Naive thymus-derived CD8-positive, alpha-beta T cell (primary cell): Measurements from ENCODE around the gene TTC16. TPM values are rescaled to one million over a fixed set of nuclear protein-coding genes. Genes with fewer than 3 reads are reported as not detected.

ENCODE experiments used
- ATAC-seq, 2 donors: fragments of 150-1000 bp; cut with Tn5 transposase in 1 of 2; sonication (Bioruptor Pico), chemical (Tn5 transposase) in 1 of 2; 1 replicate in 1 of 2; 2 replicates in 1 of 2; pipeline ENCODE4 v1.10.0; 2021; ENCODE audit warnings: mild to moderate bottlenecking in 2 of 2, moderate library complexity in 2 of 2
- POLR2A ChIA-PET: fragments of 350-600 bp; sonication (Branson Sonifier 250); formaldehyde crosslinking; loops from one replicate; lab custom pipeline; 2021; ENCODE audit warnings: antibody characterized with exemption; lab: Charles Lee
- DNase-seq, 10 donors: peaks; one replicate each; pipeline versions ENCODE4 v3.0.0 to v3.0.0-alpha.2; 2020 to 2022
- H3K27ac Mint-ChIP-seq, 10 donors: one replicate each; pipeline ENCODE4 v1.8.0; 2020 to 2022; ENCODE audit warnings: mild to moderate bottlenecking in 10 of 10, mixed read lengths in 10 of 10, moderate library complexity in 4 of 10, inconsistent platforms in 1 of 10
- H3K27me3 Mint-ChIP-seq, 5 donors: one replicate each; pipeline ENCODE4 v1.8.0; 2021 to 2022; ENCODE audit warnings: mixed read lengths in 5 of 5
- H3K36me3 Mint-ChIP-seq, 3 donors: one replicate each; pipeline ENCODE4 v1.8.0; 2020 to 2022; ENCODE audit warnings: mixed read lengths in 3 of 3, mild to moderate bottlenecking in 2 of 3, inconsistent platforms in 1 of 3
- H3K4me1 Mint-ChIP-seq, 4 donors: one replicate each; pipeline ENCODE4 v1.8.0; 2021 to 2022; ENCODE audit warnings: mixed read lengths in 4 of 4
- H3K4me3 Mint-ChIP-seq, 10 donors: one replicate each; pipeline ENCODE4 v1.8.0; 2020 to 2022; ENCODE audit warnings: mild to moderate bottlenecking in 10 of 10, mixed read lengths in 10 of 10, moderate library complexity in 6 of 10, inconsistent platforms in 1 of 10
- H3K9me3 Mint-ChIP-seq, 9 donors: one replicate each; pipeline ENCODE4 v1.8.0; 2020 to 2022; ENCODE audit warnings: mixed read lengths in 9 of 9, mild to moderate bottlenecking in 3 of 9, inconsistent platforms in 1 of 9, moderate library complexity in 1 of 9
- polyA plus RNA-seq, 3 donors: library from polyadenylated mRNA; unstranded; fragments of 300-500 nt; fragmentation: Illumina TruSeq; gene quantifications; one replicate each; pipeline ENCODE4 v1.2.3, GENCODE V29; 2021
- total RNA-seq, 8 experiments: library from RNA in 2 of 8; stranded (reverse) in 2 of 8; gene quantifications; one replicate each; pipeline ENCODE4 v1.2.3 and lab custom pipeline; 2021 to 2026

Gene TTC16
- total and polyA plus RNA-seq, 5 experiments from 2014 or later, result 1.8 to 8.2 (median 4.4) TPM

- Mint-ChIP-seq H3K9me3 (no peaks in the 10 kb centered on the region), H3K27me3 (no peaks in the 10 kb centered on the region), H3K27ac (peak overlapping the region in 9 of 10 donors; percentile 16 to 95 (median 83)), H3K36me3 (peaks cover 0 to 53% (median 11%) of the 10 kb centered on the region in 3 donors), H3K4me3 (peak overlapping the region in 2 of 10 donors; percentile 9 to 45), H3K4me1 (peaks cover 44 to 87% (median 82%) of the 10 kb centered on the region in 4 donors)
- ATAC-seq, result no peak
- DNase-seq, result no peak
- POLR2A ChIA-PET, result interaction anchor here (0.8 to 12.1 kb wide), 5 partner anchors 8 to 56 kb away, joined by 3 to 237 read pairs (median 5); partner anchors contain the start of genes CDK9 and SH2D3C
Measured at GRCh38 chr9:127765418-127765817, 49.5 kb downstream of the TTC16 start.

DNA sequence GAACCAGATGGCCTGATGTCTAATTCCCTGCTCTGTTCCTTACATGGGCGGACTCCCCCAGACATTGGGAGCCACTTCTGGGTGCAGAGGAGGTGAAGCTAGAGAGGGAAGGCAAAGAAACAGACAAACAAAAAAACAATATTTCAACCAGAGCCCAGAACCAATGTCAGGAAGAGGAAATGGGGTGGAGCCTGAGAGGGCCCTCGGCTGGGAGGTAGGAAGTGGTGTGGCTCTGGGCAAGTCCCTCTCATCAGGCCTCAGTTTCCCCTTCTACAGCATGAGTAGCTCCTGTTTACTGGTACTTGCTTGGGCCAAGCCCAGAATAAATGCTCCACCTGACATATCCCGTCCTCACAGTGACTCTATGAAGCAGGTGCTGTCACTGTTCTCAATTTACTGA, 51.5 kb downstream of the TTC16 start:
- peaks cover 0 to 43% (median 11%) of the 10 kb centered on the region in 3 donors for H3K36me3 Mint-ChIP-seq
- POLR2A ChIA-PET, result interaction anchor here (0.6 to 12.1 kb wide), 10 partner anchors 9 to 274 kb away, joined by 3 to 237 read pairs (median 4); partner anchors contain the start of genes CDK9, EEIG1, SH2D3C and TOR2A

GRCh38 chr9:127767909-127768331, 52.0 kb downstream of the TTC16 start:
- POLR2A ChIA-PET, result interaction anchor here (0.6 to 12.1 kb wide), 7 partner anchors 9 to 273 kb away, joined by 3 to 237 read pairs (median 5); partner anchors contain the start of genes CDK9, SH2D3C and TOR2A
- H3K9me3 Mint-ChIP-seq, result no peaks in the 10 kb centered on the region
- H3K27ac Mint-ChIP-seq, result peak overlapping the region; percentile 82 to 96 (median 93)
- peaks cover 0 to 41% (median 7%) of the 10 kb centered on the region in 3 donors for H3K36me3 Mint-ChIP-seq
- no peaks in the 10 kb centered on the region for H3K27me3 Mint-ChIP-seq
- H3K4me3 Mint-ChIP-seq, result peak overlapping the region in 7 of 10 donors; percentile 63 to 94 (median 81)
- H3K4me1 Mint-ChIP-seq, result peaks cover 47 to 92% (median 89%) of the 10 kb centered on the region in 4 donors
- no peak for DNase-seq
- no peak for ATAC-seq

More for the DNA sequence above, 51.5 kb downstream of the TTC16 start:
- no peak for DNase-seq
- no peaks in the 10 kb centered on the region for H3K27me3 Mint-ChIP-seq
- no peaks in the 10 kb centered on the region for H3K9me3 Mint-ChIP-seq
- H3K27ac Mint-ChIP-seq, result peak overlapping the region; percentile 76 to 96 (median 93)
- peak overlapping the region; percentile 23 to 94 (median 74) for H3K4me3 Mint-ChIP-seq
- ATAC-seq, result no peak
- peaks cover 52 to 95% (median 92%) of the 10 kb centered on the region in 4 donors for H3K4me1 Mint-ChIP-seq

- H3K4me3 Mint-ChIP-seq, result peak overlapping the region in 9 of 10 donors; percentile 63 to 94 (median 69)
- H3K27ac Mint-ChIP-seq, result peak overlapping the region; percentile 82 to 96 (median 93)
- H3K27me3 Mint-ChIP-seq, result no peaks in the 10 kb centered on the region
- no peak for ATAC-seq
- POLR2A ChIA-PET, result interaction anchor here (0.9 to 12.1 kb wide), 5 partner anchors 8 to 24 kb away, joined by 4 to 237 read pairs (median 11); partner anchors contain the start of genes CDK9 and SH2D3C
- H3K4me1 Mint-ChIP-seq, result peaks cover 44 to 92% (median 87%) of the 10 kb centered on the region in 4 donors
- H3K36me3 Mint-ChIP-seq, result peaks cover 0 to 44% (median 7%) of the 10 kb centered on the region in 3 donors
- no peaks in the 10 kb centered on the region for H3K9me3 Mint-ChIP-seq
- no peak for DNase-seq
Measured at GRCh38 chr9:127768698-127769097, 52.8 kb downstream of the TTC16 start.

DNA sequence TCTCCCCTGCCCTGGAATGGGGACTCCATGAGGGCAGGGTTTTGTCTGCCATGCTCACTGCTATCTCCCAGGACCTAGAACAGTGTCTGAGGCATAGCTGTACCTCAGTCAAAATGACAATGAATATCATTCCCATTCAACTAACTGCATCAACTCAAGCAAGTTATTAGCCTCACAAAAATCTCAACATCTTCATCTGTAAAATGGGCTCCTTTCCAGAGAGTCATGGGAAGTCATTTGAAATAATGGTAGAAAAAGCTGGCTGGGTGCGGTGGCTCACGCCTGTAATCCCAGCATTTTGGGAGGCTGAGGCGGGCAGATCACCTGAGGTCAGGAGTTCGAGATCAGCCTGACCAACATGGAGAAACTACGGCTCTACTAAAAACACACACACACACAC, 53.2 kb downstream of the TTC16 start:
- H3K27me3 Mint-ChIP-seq, result no peaks in the 10 kb centered on the region
- H3K4me1 Mint-ChIP-seq, result peaks cover 44 to 92% (median 86%) of the 10 kb centered on the region in 4 donors
- POLR2A ChIA-PET, result interaction anchor here (0.9 to 12.1 kb wide), 6 partner anchors 12 to 147 kb away, joined by 3 to 237 read pairs (median 14); partner anchors contain the start of genes CDK9, SH2D3C and ST6GALNAC4
- H3K27ac Mint-ChIP-seq, result peak overlapping the region; percentile 78 to 96 (median 93)
- DNase-seq (no peak), ATAC-seq (no peak)
- peak overlapping the region in 9 of 10 donors; percentile 63 to 94 (median 69) for H3K4me3 Mint-ChIP-seq
- H3K9me3 Mint-ChIP-seq, result no peaks in the 10 kb centered on the region
- H3K36me3 Mint-ChIP-seq, result peaks cover 0 to 46% (median 8%) of the 10 kb centered on the region in 3 donors

DNA sequence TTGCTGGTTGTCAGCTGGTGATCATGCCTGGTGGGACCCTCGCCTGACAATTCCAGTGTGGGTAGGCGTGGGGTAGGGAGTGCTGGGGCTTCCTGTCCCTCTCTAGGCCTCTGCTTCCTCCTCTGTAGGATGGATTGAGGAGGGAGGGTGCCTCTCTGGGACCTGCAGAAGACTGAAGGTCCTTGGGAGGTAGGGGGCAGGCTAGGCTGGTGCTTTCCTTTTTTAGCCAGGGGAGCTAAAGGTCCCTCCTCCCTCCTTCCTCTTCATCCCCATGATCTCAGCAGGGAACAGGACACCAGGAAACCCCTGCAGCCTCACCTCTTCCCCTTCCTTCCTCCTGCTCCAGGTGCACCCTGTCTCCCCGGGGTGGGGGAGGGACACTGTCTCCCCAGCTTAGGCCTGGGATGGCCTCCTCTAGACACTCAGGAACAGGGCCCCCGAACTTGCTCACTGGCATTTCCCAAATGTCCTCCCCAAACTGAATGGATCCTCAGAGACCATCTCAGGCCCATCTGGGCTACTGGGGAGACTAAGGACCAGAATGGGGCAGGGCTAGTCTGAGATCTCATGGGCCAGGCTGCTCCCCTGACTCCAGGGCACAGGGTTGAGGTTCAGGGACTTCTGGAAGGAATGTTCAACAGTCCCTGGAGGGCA, 54.2 kb downstream of the TTC16 start:
- DNase-seq, result no peak
- H3K36me3 Mint-ChIP-seq, result peaks cover 0 to 45% (median 10%) of the 10 kb centered on the region in 3 donors
- POLR2A ChIA-PET, result interaction anchor here (0.6 to 12.1 kb wide), 11 partner anchors 12 to 146 kb away, joined by 3 to 237 read pairs (median 5); partner anchors contain the start of genes CDK9, SH2D3C and ST6GALNAC4

GRCh38 chr9:127770583-127770904, 54.7 kb downstream of the TTC16 start:
- peaks cover 0 to 41% (median 8%) of the 10 kb centered on the region in 3 donors for H3K36me3 Mint-ChIP-seq
- POLR2A ChIA-PET, result interaction anchor here (0.6 to 12.1 kb wide), 17 partner anchors 11 to 319 kb away, joined by 3 to 237 read pairs (median 5); partner anchors contain the start of genes CDK9, LRSAM1, RPL12 and SH2D3C

More for the DNA sequence above, 54.2 kb downstream of the TTC16 start:
- H3K9me3 Mint-ChIP-seq, result no peaks in the 10 kb centered on the region
- ATAC-seq, result no peak
- no peaks in the 10 kb centered on the region for H3K27me3 Mint-ChIP-seq
- peak overlapping the region; percentile 83 to 94 (median 89) for H3K4me3 Mint-ChIP-seq
- H3K27ac Mint-ChIP-seq, result peak overlapping the region; percentile 93 to 98 (median 95)
- H3K4me1 Mint-ChIP-seq, result peaks cover 42 to 91% (median 82%) of the 10 kb centered on the region in 4 donors

GRCh38 chr9:127770905-127771569, 55.2 kb downstream of the TTC16 start:
- Mint-ChIP-seq H3K4me3 (peak overlapping the region; percentile 83 to 94 (median 89)), H3K9me3 (no peaks in the 10 kb centered on the region), H3K27ac (peak overlapping the region; percentile 93 to 98 (median 95)), H3K36me3 (peaks cover 0 to 37% (median 7%) of the 10 kb centered on the region in 3 donors), H3K4me1 (peaks cover 40 to 85% (median 77%) of the 10 kb centered on the region in 4 donors), H3K27me3 (no peaks in the 10 kb centered on the region)
- DNase-seq (peak; percentile 85 to 97 (median 91)), ATAC-seq (peak; percentile 79 to 82)
- POLR2A ChIA-PET, result interaction anchor here (0.5 to 12.1 kb wide), 18 partner anchors 11 to 320 kb away, joined by 3 to 237 read pairs (median 4); partner anchors contain the start of genes CDK9, LRSAM1, RPL12 and SH2D3C

More at GRCh38 chr9:127770583-127770904, 54.7 kb downstream of the TTC16 start:
- Mint-ChIP-seq H3K27me3 (no peaks in the 10 kb centered on the region), H3K4me3 (peak overlapping the region; percentile 83 to 94 (median 89)), H3K9me3 (no peaks in the 10 kb centered on the region), H3K4me1 (peaks cover 40 to 89% (median 80%) of the 10 kb centered on the region in 4 donors), H3K27ac (peak overlapping the region; percentile 93 to 98 (median 95))
- DNase-seq (no peak), ATAC-seq (no peak)

GRCh38 chr9:127771570-127772189, 55.8 kb downstream of the TTC16 start:
- peaks cover 38 to 84% (median 76%) of the 10 kb centered on the region in 4 donors for H3K4me1 Mint-ChIP-seq
- no peaks in the 10 kb centered on the region for H3K27me3 Mint-ChIP-seq
- peak overlapping the region; percentile 93 to 98 (median 95) for H3K27ac Mint-ChIP-seq
- DNase-seq (no peak), ATAC-seq (no peak)
- peak overlapping the region; percentile 83 to 94 (median 89) for H3K4me3 Mint-ChIP-seq
- POLR2A ChIA-PET, result interaction anchor here (0.5 to 12.1 kb wide), 17 partner anchors 10 to 732 kb away, joined by 3 to 237 read pairs (median 6); partner anchors contain the start of genes CDK9, LRSAM1, RPL12 and SH2D3C
- H3K9me3 Mint-ChIP-seq, result no peaks in the 10 kb centered on the region
- peaks cover 0 to 32% (median 3%) of the 10 kb centered on the region in 3 donors for H3K36me3 Mint-ChIP-seq

- Mint-ChIP-seq H3K4me3 (peak overlapping the region in 2 of 10 donors; percentile 41 to 54), H3K27ac (peak overlapping the region in 8 of 10 donors; percentile 71 to 96 (median 90)), H3K36me3 (peaks cover 3 to 29% (median 3%) of the 10 kb centered on the region in 3 donors), H3K27me3 (no peaks in the 10 kb centered on the region), H3K9me3 (no peaks in the 10 kb centered on the region), H3K4me1 (peaks cover 34 to 81% (median 70%) of the 10 kb centered on the region in 4 donors)
- POLR2A ChIA-PET, result interaction anchor here (1.3 to 12.1 kb wide), 6 partner anchors 9 to 321 kb away, joined by 5 to 237 read pairs (median 27); partner anchors contain the start of genes CDK9, LRSAM1, RPL12 and SH2D3C
- no peak for ATAC-seq
- no peak for DNase-seq
Measured at GRCh38 chr9:127772603-127773002, 56.7 kb downstream of the TTC16 start.

DNA sequence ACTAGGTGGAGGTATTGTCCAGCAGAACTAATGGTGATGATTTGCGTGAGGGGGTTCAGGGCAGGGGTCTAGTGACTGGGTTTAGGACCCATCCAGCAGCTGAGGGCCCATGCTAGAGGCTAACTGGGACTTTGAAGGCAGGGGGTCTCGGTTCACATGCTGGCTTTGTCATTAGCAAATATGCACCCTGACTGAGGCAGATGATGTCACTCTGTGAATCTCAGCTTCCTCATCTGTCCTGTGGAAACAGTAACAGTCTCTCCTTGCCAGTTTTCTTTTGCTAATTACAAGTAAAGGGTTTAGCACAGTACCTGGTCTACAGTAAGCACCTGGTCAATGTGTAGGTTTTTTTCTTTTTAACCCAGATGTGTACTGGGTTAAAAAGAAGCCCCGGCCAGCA, 57.4 kb downstream of the TTC16 start:
- POLR2A ChIA-PET, result interaction anchor here (4.4 kb wide), 1 partner anchor 11 kb away, joined by 44 read pairs; the partner anchor contains the start of gene CDK9
- no peaks in the 10 kb centered on the region for H3K27me3 Mint-ChIP-seq
- H3K4me1 Mint-ChIP-seq, result peaks cover 35 to 77% (median 66%) of the 10 kb centered on the region in 4 donors
- ATAC-seq, result no peak
- peaks cover 3 to 29% (median 5%) of the 10 kb centered on the region in 3 donors for H3K36me3 Mint-ChIP-seq
- DNase-seq, result no peak
- peak overlapping the region in 8 of 10 donors; percentile 15 to 93 (median 80) for H3K27ac Mint-ChIP-seq
- H3K9me3 Mint-ChIP-seq, result no peaks in the 10 kb centered on the region
- H3K4me3 Mint-ChIP-seq, result peak overlapping the region in 3 of 10 donors; percentile 33 to 48 (median 41)
